Brain pericyte (primary cell): ENCODE measurements around the gene GALNT7.

Experiments
- DNase-seq: peaks from one replicate; pipeline ENCODE4 v3.0.0-alpha.2; 2012; ENCODE audit warnings: low read depth, low spot score

GALNT7 gene

GRCh38 chr4:173291899-173292298 lies 123.3 kb downstream of the GALNT7 start:
- no peak for DNase-seq

DNA sequence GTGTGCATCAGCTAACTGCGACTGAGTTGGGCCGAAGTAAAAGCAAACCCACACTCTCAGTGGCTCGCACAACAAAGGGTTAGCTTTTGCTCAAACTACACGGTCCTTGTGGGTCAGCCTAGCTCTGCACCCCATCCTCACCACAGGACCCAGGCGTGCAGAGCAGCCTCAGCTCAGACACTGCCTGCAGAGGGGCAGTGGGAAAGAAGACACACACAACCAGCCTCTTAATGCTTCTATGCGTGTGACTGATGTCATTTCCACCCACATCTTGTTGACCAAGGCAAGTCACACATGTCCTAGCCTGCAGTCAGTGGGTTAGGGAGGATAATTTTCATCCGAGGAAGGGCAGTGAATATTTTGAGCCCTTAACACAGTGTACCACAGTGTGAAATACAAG lies 125.1 kb downstream of the GALNT7 start:
- no peak for DNase-seq

DNA sequence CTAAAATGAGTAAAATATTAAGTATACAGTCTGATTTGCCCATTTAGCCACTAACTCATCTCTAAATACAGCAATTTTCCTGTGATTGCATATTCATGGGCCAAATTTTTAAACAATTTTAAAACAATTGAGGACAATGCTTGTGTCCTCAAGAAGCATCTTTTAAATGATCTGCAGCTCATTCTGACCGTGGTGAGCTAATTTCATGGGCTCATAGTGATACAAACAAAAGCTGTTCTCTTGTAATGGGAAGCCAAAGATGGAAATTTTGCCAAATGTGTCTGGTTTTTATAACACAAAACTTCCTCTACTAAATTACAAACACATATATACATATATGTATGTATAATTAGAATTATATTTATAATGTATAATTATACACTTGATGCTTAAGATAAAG lies 125.8 kb downstream of the GALNT7 start:
- DNase-seq = no peak

DNA sequence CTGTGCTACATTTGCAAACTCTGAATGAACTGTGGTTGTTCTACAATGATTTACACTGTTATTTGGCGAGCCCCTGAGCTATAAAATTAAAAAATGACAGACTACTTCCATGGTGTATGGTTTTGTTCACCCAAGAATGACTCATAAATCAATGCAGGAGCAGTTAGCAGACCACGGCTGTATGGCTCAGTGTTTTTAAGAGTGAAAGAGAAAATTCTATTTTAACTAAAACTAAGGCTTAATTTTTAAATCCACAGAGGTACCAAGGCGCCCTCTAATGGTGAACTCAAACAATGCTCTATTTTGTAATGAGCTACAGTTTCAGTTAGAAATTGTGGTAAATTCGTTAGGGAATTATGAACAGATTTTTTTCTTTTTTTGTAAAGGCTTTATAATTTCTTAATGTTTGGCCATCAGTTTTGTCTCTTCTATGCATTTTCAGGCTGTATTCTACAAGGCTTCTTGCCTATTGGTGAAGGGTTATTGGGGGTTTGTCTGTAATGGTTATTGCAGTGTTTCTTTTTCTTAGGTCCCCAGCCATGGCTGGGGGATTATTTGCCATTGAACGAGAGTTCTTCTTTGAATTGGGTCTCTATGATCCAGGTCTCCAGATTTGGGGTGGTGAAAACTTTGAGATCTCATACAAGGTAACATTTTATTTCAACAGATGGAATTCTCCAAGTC lies 133.0 kb downstream of the GALNT7 start:
- no peak for DNase-seq

GRCh38 chr4:173307778-173308177 lies 139.2 kb downstream of the GALNT7 start:
- no peak for DNase-seq

DNA sequence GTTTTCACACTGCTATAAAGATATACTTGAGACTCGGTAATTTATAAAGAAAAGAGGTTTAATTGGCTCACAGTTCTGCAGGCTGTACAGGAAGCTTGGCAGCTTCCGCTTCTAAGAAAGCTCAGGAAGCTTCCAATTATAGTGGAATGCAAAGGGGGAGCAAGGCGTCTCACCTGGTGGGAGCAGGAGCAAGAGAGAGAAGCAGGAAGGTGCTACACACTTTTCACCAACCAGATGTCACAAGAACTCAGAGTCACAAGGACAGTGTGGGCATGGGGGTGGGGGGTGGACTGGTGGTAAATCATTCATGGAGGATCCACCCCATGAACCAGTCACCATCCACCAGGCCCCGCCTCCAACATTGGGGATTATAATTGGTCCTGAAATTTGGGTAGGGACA lies 142.8 kb downstream of the GALNT7 start:
- DNase-seq = no peak

GRCh38 chr4:173314715-173315114 lies 146.1 kb downstream of the GALNT7 start:
- no peak for DNase-seq

DNA sequence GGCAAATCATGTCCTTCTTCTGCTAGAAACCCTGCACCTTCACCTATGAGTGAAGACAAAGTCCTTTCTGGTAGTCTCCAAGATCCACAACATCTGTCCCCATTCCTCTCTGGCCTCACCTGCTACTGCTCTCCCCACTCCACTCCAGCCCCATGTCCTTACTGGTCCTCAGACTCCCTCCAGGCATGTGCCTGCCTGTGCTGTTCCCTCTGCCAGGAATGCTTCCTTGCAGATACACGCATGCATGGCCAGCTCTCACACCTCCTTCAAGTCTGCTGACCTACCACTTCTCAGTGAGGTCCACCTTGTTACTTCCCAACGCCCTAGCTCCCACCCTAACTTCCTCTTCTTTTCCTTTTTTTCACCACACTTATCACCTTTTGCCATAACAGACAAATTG lies 147.4 kb downstream of the GALNT7 start:
- DNase-seq = no peak

DNA sequence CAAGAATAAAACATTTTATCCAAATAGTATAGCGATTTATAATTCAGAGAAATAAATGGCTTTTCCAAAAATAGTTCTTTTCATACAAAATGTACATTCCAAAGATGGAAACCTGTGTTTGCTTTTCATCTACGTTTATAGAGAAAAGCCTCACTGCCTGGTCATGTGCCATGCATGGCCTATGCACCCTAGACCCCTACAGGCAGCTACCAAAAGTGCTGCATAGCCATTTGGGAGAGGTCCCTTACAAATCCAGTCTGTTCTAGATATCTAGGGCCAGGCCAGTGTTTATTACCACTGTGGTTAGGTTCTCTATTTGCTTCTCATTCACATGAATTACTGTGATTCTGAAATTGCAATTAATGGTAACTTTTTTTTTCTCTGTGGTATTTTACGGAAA lies 148.4 kb downstream of the GALNT7 start:
- DNase-seq = no peak

GRCh38 chr4:173318240-173318639 lies 149.6 kb downstream of the GALNT7 start:
- no peak for DNase-seq

GRCh38 chr4:173318648-173319211 lies 150.1 kb downstream of the GALNT7 start:
- DNase-seq = no peak

GRCh38 chr4:173319696-173320095 lies 151.1 kb downstream of the GALNT7 start:
- no peak for DNase-seq

- no peak for DNase-seq
Observed at GRCh38 chr4:173325007-173325736, 156.6 kb downstream of the GALNT7 start.

DNA sequence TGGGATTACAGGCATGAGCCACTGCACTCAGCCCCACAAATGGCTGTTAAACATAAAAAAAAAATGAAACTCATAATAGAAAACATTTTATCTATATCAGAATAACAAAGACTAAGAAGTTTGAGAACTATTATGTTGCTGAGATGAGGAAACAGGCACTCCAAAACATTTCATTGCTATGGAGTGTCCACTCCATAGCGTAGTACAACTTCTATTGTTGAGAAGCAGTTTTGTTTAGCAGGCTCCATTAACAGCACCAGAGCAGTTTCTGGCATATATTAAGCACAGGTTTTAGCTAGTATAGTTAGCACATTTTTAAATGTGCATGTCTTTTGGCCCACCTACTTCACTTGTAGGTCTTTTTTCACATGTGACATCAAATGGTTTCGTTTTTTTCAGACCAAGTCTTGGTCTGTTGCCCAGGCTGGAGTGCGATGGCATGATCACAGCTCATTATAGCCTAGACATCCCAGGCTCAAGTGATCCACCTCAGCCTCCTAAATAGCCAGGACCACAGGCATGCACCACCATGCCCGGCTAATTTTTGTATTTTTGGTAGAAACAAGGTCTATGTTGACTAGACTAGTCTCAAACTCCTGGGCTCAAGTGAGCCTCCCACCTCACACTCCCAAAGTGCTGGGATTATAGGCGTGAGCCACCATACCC lies 159.8 kb downstream of the GALNT7 start:
- no peak for DNase-seq

DNA sequence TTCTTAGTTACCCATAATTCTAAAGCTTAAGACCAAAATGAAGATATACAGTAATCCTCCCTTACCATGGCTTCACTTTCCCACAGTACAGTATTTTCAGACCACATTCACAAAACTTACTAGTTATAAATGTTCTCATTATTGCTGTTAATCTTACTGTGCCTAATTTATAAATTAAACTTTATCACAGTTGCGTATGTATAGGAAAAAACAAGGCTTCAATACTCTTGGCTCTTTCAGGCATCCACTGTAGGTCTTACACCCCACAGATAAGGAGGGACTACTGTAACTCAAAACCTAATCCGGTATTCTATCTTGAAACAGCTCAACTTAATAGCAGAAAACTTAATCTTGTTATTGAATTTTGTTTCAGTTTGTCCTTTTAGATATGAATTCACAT lies 162.0 kb downstream of the GALNT7 start:
- DNase-seq = no peak

- DNase-seq = no peak
Observed at GRCh38 chr4:173332021-173332487, 163.4 kb downstream of the GALNT7 start.

DNA sequence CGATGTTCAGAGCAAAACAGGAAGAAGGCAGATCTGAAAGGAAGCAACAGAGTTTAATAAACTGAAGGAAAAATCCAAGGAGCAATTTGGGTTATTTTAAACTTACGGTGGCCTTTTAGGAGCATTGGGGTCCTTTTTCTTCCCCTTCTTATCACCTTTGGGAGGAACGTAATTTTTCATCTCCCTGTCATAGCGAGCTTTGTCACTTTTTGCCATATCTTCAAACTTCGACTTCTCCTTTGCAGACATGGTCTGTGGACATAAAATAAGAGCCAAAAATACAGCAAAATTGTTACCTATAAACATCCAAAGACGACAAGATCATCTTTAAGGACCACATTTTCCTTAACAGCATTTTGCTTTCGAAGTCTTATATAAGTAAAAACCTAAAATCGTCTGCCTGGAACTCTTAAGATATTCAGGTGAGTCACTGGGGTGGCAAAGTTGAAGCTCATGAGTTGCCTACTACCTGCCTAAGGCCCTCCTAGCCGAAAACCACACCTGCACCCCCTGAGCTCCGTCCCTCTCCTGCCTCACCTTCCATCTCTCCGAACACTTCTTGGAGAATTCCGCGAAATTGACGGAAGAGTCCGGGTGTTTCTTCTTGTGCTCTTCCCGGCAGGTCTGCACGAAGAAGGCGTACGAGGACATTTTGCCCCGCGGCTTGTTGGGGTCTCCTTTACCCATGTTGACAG lies 164.5 kb downstream of the GALNT7 start:
- no peak for DNase-seq

DNA sequence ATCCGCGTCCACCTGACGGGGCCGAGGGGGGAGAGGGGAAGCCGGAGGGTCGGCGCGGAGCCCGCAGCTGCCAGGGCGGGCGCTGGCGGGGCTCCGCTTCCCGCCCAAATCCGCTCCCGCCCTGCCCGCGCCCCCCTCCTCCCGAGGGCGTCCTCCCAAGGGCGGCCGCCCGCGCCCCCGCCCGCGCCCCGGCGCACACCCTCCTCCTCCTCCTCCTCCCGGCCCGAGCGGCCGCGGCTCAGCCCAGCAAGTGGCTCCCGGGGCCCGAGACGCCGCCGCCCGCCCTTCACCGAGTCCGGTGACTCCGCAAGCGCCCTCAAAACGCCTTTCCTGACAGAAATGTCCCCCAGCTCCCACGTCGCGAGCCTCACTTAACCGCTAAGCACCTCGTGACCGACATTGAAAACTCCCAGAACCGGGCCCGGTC lies 165.1 kb downstream of the GALNT7 start:
- no peak for DNase-seq

DNA sequence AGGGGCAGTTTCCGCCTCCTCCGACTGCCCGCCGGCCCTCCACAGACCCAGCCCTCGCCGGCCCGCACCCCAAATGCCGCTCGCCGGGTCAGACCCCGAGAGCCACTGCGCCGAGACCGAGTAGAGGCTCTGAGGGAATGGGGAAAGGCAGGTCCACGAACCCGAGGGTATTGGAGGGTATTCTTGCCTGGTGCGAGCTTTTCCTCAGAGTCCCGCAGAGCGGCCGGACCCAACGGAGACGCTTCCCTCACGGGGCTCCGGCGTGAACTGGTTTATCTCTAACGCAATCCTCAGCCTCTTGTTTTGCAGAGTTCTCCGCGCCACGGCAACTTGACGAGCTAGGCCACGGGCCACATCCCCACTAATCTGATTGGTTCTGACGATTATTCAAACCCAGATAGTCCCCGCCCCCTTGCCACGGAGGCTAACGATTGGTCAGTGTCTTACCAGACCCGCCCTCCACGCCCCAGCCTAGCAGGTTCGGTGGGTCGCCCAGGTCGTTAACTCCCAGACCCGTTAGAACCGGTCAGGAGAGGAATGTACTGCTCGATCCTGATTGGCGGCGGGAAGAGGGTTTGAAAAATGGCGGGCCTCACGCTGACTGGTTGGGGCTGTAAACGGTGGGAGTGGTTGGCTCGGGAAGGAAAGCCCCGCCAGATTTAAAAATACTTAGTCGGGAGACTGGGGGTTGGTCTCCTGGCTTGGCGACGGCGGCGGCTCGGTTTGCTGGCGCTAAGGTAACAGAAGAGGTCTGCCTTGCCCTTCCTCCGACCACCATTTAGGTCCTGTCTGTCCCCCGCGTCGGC lies 165.7 kb downstream of the GALNT7 start, which contains the start of gene HMGB2:
TSS of gene HMGB2 (minus strand) at position 274 of the 806 bp plus-strand sequence. CDS start 709 bp downstream, outside the sequence.
- peak; percentile 100 for DNase-seq

DNA sequence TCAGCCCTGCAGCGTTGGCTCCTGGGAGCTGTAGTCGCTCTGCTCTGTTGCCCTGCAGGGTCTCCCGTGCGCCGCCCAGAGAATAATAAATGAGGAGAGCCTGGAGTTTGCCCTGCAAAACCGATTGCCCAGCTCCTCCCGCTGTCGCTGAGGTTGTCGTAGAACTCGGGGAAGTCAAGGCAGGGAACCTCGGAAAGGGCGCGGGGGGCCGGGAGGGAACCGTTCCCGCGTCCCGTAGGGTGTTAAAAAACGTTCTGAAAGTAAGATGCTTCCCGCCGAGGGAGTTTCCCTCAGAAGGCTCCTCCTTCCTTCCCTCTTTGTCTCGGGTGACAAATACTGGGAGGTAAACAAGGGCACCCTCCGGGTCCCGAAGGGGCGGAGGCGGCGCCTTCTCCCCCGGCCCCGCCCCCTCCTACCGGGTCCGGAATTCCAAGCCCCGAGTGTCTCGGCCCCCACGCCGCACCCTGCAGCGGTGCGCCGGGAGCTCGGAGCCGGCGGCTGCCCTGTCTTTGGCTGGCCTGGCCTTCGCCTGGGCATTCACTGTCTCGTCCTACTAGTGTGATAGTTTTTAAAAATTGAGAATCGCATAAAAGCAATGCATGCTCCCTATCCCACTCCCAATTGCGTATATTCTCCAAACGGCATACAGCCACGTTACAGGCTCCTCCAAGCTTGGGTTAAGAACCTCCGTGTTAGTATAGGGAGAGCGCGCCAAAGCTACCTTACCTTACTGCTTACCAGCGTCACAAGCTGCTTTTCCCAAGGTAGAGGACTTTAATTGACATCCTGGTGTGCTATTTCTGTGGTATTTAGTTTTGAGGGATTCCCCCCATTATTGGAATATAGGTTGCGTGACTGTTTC lies 166.5 kb downstream of the GALNT7 start:
- peak; percentile 12 for DNase-seq
